ENCODE measurements around the gene BECN2. TPM values are rescaled to one million over a fixed set of nuclear protein-coding genes. Genes with fewer than 3 reads are reported as not detected.

Gene BECN2
- total RNA-seq, 1 experiment from 2014 or later: not detected

GRCh38 chr1:241999026-241999425 is 41.5 kb downstream of the BECN2 start, which contains the start of gene MAP1LC3C:
TSS of gene MAP1LC3C (minus strand) at chr1:241999098. CDS start at chr1:241999008, 90 bp downstream.
- Histone ChIP-seq H3K27me3 (ENCODE audit: insufficient read depth, low read length) (no peaks in the 10 kb centered on the region), H2AFZ (ENCODE audit: low read length) (peak within 1 kb of the TSS; percentile 96), H2BK12ac (ENCODE audit: insufficient read length, low read depth, low read length) (no peak within 1 kb of the TSS), H3K23ac (ENCODE audit: insufficient read length, low read depth, low read length) (no peak within 1 kb of the TSS), H3K9ac (ENCODE audit: extremely low read depth, insufficient read length, low read length) (no peak within 1 kb of the TSS), H3K79me1 (ENCODE audit: insufficient read depth, low read depth, low read length, poor library complexity, severe bottlenecking) (no peaks in the 10 kb centered on the region), H3K14ac (ENCODE audit: insufficient read depth, low read length) (no peak within 1 kb of the TSS), H3K23me2 (ENCODE audit: insufficient read length, low read depth, low read length, poor library complexity, severe bottlenecking) (peaks cover 5% of the 10 kb centered on the region), H2BK5ac (ENCODE audit: insufficient read length, low read length) (no peak within 1 kb of the TSS), H3K9me3 (ENCODE audit: control insufficient read depth, low read depth, low read length) (no peaks in the 10 kb centered on the region), H3K4me2 (ENCODE audit: insufficient read depth, insufficient read length, low read length) (peak within 1 kb of the TSS; percentile 80), H4K91ac (ENCODE audit: insufficient read length, low read depth, low read length) (no peak within 1 kb of the TSS), H3K56ac (ENCODE audit: insufficient read length, low read depth, low read length) (no peak within 1 kb of the TSS), H2BK120ac (ENCODE audit: low read depth, low read length, poor library complexity, severe bottlenecking) (no peak within 1 kb of the TSS), H4K8ac (replicated peaks; ENCODE audit: insufficient read length, low read depth, low read length) (no peak within 1 kb of the TSS), H3T11ph (ENCODE audit: low read length) (no peak within 1 kb of the TSS), H3K4me1 (ENCODE audit: insufficient read depth, low read length) (peaks cover 4% of the 10 kb centered on the region; the same call in 1 of the 2 replicates), H2BK20ac (ENCODE audit: low read depth, low read length, poor library complexity, severe bottlenecking) (no peak within 1 kb of the TSS), H4K5ac (ENCODE audit: insufficient read length, low read depth, low read length) (no peak within 1 kb of the TSS), H4K20me1 (ENCODE audit: control insufficient read depth, insufficient read depth, insufficient read length) (no peaks in the 10 kb centered on the region), H3K18ac (ENCODE audit: insufficient read length, low read depth, low read length) (no peak within 1 kb of the TSS), H3K79me2 (ENCODE audit: insufficient read depth, low read length) (no peaks in the 10 kb centered on the region), H3K4ac (ENCODE audit: low read depth, low read length) (no peak within 1 kb of the TSS), H2AK5ac (ENCODE audit: insufficient read length, low read length) (peak within 1 kb of the TSS; percentile 62), H2BK15ac (ENCODE audit: low read depth, low read length) (no peak within 1 kb of the TSS), H3K27ac (ENCODE audit: insufficient read length, low read depth, low read length) (no peak within 1 kb of the TSS)
- peak within 1 kb of the TSS in 2 of 3 experiments; percentile 45 to 65; a peak in 2 of 7 replicates for H3K27ac Mint-ChIP-seq
- peaks cover 12 to 26% of the 10 kb centered on the region in 2 experiments for H3K4me1 Mint-ChIP-seq
- peak; percentile 64 for DNase-seq
- TF ChIP-seq CTCF (conservative IDR thresholded peaks at IDR 0.05): no peak
- no peaks in the 10 kb centered on the region for H3K9me3 Mint-ChIP-seq
- H3K4me3 Mint-ChIP-seq: peak within 1 kb of the TSS; percentile 68 to 81
- WGBS (ENCODE audit: extremely low coverage, insufficient read length, low lambda C conversion rate): no CpG with 5 or more reads among the region's 4 CpGs
- peaks cover 4% of the 10 kb centered on the region; the same call in 1 of the 2 replicates for H3K27me3 Mint-ChIP-seq (ENCODE audit: low read depth)
- no peaks in the 10 kb centered on the region for H3K36me3 Mint-ChIP-seq (ENCODE audit: insufficient read depth in 1 of 3, low read depth in 3 of 3)

Data from H9 (cell line).